ENCODE data around the gene ETNK2. TPM values are rescaled to one million over a fixed set of nuclear protein-coding genes. Genes with fewer than 3 reads are reported as not detected.
A peak's percentile ranks its signal among the peaks of the same experiment; 100 is the strongest.

The ETNK2 gene, protein sequence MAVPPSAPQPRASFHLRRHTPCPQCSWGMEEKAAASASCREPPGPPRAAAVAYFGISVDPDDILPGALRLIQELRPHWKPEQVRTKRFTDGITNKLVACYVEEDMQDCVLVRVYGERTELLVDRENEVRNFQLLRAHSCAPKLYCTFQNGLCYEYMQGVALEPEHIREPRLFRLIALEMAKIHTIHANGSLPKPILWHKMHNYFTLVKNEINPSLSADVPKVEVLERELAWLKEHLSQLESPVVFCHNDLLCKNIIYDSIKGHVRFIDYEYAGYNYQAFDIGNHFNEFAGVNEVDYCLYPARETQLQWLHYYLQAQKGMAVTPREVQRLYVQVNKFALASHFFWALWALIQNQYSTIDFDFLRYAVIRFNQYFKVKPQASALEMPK
- 4.5 TPM for total RNA-seq
- long read RNA-seq, transcript ETNK2-203 (8 exons, 2,434 nt), result major isoform, 6 of 8 reads
- long read RNA-seq, partial matches to known transcripts, result 0 of 8 reads
- long read RNA-seq, other reads (novel, unspliced or antisense), result 2 of 8 reads

DNA sequence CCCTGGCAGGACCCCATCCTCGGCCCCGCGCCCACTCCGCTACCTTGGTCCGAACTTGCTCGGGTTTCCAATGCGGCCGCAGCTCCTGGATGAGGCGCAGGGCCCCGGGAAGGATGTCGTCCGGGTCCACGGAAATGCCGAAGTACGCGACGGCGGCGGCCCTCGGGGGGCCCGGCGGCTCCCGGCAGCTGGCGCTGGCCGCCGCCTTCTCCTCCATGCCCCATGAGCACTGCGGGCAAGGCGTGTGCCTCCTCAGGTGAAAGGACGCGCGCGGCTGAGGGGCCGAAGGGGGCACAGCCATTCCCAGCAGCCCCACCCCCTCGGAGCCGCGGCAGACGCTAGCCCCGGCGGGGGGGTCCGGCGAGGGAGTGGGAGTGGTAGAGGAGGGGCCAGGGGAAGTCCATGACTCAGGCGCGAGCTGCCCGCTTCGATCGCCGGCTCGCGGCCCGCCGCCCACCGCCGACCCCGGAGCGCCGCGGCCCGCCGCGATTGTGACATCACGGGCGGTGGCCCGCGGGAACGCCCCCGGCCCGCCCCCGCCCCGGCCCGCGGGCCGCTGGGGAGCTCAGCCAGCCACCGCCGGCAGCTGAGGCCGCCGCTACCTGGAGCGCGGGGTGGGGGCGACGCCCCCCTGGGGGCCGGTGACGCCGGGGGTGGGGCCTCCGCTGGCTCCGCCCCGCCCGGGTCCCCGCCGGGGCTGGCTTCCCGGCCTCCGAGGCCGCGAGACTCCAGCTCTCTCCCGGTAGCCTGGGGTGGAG lies at the start of gene ETNK2:
Gene ETNK2 (minus strand): TSS at position 493 of the 758 bp plus-strand sequence. CDS start 192 bp downstream, at position 301.
- ATAC-seq (peak; percentile 70 to 75), DNase-seq (peak; percentile 61)
- Histone ChIP-seq H3K27ac (peak within 1 kb of the TSS; percentile 64), H3K4me1 (peaks cover 15% of the 10 kb centered on the region), H3K36me3 (no peaks in the 10 kb centered on the region), H3K9me3 (no peaks in the 10 kb centered on the region), H3K4me3 (peak within 1 kb of the TSS; percentile 76), H3K27me3 (ENCODE audit: low read depth) (peaks cover 7% of the 10 kb centered on the region)
- TF ChIP-seq, protein P1, sequence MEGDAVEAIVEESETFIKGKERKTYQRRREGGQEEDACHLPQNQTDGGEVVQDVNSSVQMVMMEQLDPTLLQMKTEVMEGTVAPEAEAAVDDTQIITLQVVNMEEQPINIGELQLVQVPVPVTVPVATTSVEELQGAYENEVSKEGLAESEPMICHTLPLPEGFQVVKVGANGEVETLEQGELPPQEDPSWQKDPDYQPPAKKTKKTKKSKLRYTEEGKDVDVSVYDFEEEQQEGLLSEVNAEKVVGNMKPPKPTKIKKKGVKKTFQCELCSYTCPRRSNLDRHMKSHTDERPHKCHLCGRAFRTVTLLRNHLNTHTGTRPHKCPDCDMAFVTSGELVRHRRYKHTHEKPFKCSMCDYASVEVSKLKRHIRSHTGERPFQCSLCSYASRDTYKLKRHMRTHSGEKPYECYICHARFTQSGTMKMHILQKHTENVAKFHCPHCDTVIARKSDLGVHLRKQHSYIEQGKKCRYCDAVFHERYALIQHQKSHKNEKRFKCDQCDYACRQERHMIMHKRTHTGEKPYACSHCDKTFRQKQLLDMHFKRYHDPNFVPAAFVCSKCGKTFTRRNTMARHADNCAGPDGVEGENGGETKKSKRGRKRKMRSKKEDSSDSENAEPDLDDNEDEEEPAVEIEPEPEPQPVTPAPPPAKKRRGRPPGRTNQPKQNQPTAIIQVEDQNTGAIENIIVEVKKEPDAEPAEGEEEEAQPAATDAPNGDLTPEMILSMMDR (IDR thresholded peaks at IDR 0.05), result no peak
- intact Hi-C loops (cut with DNase I), result no loop called here

DNA sequence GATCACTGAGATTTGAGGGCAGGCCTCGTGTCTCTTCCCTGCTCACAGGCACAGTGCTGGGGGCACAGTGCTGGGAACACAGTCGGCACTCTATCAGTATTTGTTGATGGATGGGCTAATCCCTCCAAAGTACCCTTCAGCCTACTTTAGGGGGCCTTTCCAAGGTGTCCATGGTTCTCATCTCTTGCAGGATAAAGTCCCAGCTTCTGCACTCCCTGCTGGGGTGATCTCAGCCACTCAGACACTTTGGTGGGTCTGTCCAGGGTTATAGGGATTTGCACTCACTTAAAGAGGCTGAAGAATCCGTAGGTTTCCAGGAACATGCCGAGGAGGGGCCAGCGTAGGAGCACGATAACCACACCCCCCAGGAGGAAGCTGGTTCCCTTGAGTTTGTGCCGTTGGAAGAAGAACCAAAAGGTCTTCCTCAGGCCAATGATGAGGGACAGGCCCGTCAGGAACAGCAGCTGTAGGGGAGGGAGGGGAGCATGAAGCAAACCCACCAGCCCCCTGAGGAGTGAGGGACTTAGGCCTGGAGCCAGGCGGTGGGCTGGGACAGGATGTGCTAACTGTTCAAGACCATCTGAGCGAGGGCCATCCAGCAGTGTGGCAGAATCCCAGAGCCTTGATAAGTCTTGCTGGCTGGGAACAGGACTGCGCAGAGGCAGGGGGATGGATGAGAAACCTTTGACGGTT lies 49.6 kb upstream of the ETNK2 start:
- DNase-seq (no peak), ATAC-seq (no peak)
- H3K36me3 ChIP-seq, result no peaks in the 10 kb centered on the region
- TF ChIP-seq, protein P1 (IDR thresholded peaks at IDR 0.05), result no peak
- no peaks in the 10 kb centered on the region for H3K4me1 ChIP-seq
- H3K9me3 ChIP-seq, result no peaks in the 10 kb centered on the region
- no peak overlapping the region for H3K27ac ChIP-seq
- intact Hi-C loops (cut with DNase I), result no loop called here
- no peaks in the 10 kb centered on the region for H3K27me3 ChIP-seq (ENCODE audit: low read depth)
- H3K4me3 ChIP-seq, result no peak overlapping the region

DNA sequence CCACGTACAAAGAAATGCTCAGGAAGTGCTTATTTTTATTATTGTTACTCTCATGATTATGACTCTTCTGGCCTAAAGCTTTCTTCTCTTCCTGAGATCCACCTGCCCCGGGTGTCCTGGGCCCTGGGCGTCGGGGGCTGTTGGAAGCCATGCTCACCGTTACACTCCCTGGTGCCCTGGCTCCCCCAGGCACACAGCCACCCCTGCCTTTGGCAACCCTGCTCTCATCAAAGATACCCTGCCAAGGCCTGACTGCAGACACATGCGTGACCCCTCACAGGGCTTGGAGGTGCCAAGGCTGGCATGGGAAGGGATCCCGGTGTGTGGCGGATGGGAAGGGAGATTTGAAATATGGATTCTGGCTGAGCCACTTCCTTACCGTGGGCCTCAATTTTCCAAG lies 47.7 kb upstream of the ETNK2 start:
- H3K4me3 ChIP-seq, result no peak overlapping the region
- intact Hi-C loops (cut with DNase I), result no loop called here
- no peaks in the 10 kb centered on the region for H3K27me3 ChIP-seq (ENCODE audit: low read depth)
- H3K27ac ChIP-seq, result no peak overlapping the region
- H3K4me1 ChIP-seq, result no peaks in the 10 kb centered on the region
- ATAC-seq, result no peak
- TF ChIP-seq, protein P1 (IDR thresholded peaks at IDR 0.05), result no peak
- DNase-seq, result no peak
- no peaks in the 10 kb centered on the region for H3K9me3 ChIP-seq
- H3K36me3 ChIP-seq, result no peaks in the 10 kb centered on the region

DNA sequence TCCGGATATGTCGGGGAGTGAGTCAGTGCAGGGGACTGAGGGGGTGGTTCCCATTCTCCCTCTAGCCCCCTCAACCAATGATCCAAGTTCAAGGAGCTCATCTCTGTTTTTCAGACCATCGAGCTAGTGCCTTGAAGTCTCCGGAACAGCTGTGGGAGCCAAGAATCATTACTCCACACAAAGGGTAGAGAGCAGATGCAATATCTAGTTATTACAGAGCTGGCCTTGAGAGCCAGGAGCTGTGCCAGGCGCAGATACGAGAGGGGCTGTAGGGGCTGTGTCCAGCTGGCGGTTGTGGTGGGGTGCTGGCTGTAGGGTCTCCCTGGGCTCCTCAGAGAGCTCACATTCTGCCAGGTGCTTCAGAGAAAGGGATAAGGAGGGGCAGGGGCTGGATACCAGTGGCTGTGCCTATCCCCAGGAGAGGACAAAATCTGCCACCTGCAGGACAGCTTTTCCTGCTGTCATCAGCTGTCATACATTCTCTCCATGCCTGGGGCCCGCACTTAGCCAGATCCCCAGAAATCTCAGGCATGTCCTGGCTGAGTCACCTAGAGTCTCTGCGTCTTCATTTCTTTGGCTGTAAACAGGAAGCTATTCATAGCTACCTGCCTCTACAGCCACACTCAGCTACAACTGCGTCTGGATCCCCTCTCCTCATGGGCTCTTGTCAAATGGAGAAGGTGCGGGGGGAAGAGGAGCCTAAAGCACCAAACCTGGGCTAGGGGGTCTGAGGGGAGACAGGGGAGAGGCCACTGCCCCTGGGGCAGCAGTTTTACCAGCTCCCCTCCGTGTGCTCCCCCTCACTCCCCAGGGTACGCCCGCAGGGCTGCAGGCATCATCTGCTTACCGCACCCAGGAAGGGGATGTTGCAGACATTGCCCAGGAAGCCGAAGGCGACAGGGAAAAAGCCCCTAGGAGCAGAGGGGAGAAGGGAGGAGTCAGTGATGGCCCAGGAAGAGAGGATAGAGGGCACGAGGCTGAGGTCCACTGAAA lies 46.8 kb upstream of the ETNK2 start:
- Histone ChIP-seq H3K36me3 (no peaks in the 10 kb centered on the region), H3K9me3 (no peaks in the 10 kb centered on the region), H3K27me3 (ENCODE audit: low read depth) (no peaks in the 10 kb centered on the region), H3K4me3 (no peak overlapping the region), H3K27ac (no peak overlapping the region), H3K4me1 (no peaks in the 10 kb centered on the region)
- ATAC-seq, result peak; percentile 32 to 42
- intact Hi-C loops (cut with DNase I), result no loop called here
- no peak for DNase-seq
- TF ChIP-seq, protein P1 (IDR thresholded peaks at IDR 0.05), result no peak

Measured in lower lobe of right lung (tissue), 2 donors.